SIG-M5 (cell line): ENCODE measurements around the gene ZNF549.
A peak's percentile ranks its signal among the peaks of the same experiment; 100 is the strongest.

Experiments
- DNase-seq: peaks from one replicate; lab custom pipeline; 2025; lab: John Stamatoyannopoulos, UW

Gene ZNF549

DNA sequence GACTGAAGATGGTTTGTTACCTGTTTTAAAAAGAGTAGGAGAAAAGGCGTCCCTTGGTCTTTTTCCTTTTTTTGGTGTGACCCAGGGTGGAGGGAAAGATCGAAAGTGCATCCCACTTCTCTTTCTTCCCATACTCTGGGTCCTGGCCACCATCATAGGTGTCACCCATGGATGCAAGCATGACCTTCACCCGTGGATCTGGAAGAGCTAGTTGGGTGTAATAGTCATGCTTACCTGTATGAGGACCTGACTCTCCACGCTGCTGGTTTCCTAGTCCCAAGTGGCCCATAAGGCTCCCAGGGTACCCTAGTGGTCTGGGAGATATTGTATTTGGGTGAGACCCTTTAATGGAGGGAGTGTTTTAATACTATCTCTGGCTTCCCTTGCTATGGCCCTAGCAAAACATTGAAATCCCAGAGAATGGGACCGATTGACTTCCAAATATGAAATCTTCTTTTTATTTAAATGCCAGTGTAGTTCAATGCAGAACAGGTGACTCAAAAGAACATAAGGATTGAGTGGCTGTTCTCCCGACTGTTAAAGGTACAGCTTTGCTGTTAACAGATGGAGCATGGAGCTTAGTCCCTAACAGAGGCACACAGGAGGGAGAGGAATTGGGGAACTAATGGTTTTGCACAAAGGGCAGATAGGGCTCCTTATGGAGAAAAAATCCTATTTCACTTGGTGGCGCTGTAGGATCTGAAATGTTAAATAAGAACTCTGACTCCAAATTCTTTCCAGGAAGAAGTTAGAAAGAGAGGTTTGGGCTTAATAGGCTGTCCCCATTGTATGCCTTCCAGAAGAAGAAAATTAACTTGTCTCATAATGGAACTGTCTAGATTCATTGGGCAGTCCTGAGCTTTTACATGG lies 39.5 kb downstream of the ZNF549 start:
- no peak for DNase-seq

DNA sequence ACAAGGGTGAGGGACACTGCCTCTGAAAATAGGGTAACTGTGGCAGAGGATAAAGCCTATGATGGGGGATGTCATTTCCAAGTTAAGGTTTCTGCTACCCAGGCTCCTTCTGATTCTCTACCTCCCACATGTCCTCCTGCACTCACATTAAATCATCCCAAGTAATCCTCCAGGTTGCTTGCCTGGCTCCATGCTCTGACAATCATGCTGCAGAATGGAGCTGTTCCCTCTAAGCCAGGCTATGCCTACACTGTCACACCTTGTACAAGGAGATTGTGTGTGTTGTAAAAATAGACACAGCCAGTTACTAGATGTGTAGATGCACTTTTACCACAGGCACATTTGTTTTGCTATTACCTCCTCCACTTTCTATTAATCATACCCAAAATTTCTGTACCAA lies 43.6 kb downstream of the ZNF549 start:
- DNase-seq, result no peak

DNA sequence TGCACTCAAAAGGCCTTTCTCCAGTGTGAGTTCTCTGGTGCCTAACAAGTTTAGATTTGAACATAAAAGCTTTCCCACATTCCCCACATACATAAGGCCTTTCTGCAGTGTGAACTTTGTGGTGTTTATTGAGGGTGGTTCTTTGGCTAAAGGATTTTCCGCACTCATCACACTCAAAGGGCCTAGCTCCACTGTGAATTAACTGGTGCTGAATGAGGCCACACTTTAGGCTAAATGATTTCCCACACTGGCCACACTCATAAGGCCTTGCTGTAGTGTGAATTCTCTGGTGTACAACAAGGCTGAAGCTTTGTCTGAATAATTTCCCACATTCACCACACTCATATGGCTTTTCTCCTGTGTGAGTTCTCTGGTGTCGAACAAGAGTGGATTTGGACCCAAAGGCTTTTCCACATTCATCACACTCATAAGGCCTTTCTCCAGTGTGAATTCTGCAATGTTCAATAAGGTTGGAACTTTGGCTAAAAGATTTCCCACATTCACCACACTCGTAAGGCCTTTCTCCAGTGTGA lies 45.3 kb downstream of the ZNF549 start:
- DNase-seq, result no peak

DNA sequence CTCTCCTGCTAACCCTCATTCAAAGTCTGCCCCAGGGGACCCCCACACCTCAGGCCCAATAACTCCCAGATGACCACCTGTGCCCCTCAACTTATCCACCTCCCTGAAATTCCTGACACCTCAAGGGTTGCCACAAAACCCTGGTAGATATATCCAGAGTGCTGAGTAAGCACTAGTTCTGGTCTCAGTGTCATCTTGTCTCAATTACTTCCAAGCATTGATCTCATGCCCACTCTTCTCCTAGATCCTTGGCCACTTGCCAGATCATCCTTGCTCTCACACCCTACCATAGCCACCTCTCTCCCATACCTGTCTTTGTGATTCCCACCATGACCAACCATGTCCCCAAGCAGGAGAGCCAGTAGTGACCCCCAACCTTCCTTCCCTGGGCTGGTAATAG lies 49.5 kb downstream of the ZNF549 start:
- no peak for DNase-seq

DNA sequence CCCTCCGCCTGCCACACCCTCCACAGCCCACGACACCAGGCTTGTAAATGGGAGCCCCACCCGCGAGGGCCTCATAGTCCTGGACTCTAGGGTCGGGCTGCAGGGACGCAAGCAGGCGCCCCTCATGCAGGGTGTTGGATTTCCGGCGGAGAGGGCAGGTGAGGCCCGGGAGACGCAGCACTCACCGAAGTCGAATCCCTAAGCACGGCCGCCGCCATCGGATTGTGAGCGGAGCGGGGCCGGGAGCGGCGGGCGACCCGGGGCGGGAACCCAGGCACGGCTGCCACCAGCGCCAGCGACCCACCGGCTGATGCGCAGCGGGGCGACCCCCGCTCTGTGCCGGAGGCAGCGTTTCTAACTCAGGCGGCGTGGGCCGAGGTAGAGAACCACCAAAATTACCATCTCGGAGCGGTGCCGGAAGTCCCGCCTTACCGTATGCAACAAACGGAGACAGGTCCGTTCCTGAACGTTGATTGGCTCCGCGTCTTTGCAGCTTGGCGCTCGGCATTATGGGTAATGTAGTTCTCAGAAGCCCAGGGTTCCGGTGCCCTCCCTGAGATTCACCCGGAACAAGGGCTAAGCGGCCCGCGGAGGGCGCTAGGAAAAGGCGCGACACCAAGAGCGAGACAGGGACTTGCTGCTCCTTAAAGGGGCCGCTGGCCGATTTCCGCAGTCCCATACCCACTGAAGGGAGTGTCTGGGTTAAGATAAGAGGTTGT lies 51.5 kb downstream of the ZNF549 start, which contains the start of gene ZNF416:
Gene ZNF416 (minus strand): TSS at position 425 of the 719 bp plus-strand sequence. CDS start 207 bp downstream, at position 218.
- DNase-seq, result peak; percentile 79

DNA sequence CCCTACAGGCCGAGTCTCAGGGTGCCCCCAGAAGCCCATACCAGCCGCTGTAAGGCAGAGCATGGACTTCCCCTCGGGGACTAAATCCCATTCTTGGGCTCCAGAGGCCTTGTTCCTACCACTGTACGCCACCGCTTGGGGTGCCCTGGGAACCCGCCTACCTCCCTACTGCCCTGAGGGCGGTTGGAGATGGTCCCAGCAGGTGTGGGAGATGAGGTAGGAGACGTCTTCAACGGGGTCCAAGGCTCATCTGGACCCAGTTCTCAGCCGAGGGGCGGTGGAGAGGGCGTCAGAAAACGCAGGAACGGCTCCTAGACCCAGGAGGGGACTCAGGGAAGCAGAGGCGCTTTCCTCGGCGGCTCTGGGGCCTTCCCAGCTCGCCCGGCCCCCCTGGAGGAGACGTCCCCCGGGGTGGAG lies 56.0 kb downstream of the ZNF549 start:
- no peak for DNase-seq

DNA sequence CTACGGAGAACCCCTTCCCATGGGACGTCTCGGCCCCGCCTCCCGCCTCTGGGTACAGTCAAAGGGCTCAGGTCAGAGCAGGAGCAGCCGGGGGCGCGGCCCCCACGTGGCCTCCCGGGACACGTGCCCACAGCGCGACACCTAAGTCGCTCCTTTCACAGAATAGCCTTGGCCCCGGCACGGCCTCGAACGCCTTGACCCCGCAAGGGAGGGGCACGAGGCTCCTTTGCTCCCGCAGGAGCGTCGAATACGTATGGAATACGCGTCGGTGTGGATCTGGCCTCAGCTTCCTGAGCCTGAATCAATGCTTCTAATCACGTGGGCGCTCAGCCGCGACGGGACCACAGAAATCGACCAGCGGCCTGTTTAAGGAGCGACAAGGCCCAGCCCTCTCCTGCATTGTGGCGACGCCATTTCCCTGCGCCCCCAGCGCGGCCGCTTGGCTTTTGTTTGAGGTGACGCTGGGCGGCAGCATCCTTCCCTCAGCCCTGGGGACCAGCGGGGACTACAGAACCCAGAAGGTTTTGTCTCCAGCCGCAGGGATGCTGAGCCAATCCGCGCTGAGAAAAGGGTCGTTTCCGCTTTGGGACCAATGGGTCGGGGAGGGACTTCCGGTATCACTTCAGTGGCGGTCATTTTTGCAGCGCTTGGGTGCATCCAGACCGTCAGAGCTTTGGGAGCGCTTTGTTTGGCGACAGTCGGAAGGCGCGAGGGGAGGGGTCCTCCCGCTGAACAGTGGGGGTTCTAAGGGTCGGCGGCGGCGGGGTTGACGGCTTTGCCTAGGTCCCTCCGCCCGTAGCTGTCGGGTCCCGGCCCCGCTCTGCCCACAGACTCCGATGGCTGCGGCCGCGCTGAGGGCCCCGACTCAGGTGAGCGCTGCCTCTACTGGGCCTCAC lies 56.6 kb downstream of the ZNF549 start, which contains the start of gene ZIK1:
Gene ZIK1 (plus strand): TSS at position 625 of the 896 bp plus-strand sequence. CDS start 212 bp downstream, at position 837.
- no peak for DNase-seq

DNA sequence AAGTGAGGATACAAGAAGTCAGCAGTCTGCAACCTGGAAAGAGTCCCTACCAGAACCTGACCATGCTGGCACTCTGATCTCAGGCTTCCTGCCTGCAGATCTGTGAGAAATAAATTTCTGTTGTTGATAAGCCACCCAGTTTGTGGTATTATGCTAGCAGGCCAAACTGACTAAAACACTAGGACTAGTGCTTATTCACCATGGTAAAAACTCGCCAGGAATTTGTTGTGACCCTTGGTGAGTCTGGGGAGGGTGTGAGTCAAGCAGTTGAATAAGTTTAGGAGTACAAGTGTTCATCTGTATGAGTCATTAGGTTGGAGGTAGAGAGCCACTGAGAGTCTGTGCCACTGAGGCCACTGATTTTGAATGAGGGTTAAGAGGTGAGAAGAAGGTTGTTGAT lies 60.4 kb downstream of the ZNF549 start:
- no peak for DNase-seq

DNA sequence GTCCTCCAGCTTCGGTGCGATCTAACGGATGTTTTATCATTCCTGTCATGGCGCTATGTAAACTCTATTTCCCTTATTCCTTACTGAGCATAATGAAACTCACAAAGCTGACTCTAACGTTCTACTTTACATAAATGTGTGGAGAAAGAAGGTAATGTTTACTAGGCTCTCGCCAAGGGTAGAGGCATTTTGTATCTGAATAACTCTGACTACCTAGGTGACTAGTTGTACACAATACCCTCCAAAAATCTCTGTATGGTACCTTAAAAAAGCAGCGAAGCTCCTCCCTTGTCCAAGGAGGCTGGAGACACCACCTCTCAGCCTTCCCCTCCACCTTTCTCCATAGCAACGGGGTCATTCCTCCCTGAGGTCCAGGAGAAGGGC lies 72.2 kb downstream of the ZNF549 start:
- no peak for DNase-seq

DNA sequence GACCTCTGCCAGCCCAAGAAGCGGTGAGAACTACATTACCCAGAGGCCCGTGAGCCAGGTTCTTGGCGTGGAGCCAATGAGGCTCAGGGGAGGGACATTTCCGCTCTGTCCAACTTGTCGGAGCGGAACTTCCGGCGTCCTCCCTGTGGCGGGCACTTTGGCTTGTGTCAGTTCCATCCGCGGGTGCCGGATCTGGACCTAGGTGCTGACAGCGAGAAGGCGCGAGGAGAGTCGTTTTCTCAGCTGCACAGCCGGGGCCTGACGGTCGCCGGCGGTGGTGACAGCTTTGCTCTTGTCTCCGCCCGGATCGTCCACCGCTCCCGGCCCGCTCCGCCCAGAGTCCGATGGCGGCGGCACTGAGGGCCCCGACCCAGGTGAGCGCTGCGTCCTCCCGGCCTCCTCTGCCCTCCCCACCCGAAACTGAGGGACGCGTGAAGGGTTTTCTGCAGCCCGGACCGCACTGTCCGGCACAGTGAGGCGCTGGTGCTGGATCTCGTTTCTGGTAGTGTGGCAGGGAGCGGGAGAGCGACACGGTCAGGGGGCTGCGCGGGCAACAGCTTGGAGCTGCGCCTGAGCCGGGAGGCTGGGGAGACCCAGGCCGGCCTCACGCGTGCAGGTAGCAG lies 72.7 kb downstream of the ZNF549 start, which contains the start of gene ZNF530:
Gene ZNF530 (plus strand): TSS at position 125 of the 623 bp plus-strand sequence. CDS start 4,461 bp downstream, outside the sequence.
- DNase-seq, result peak; percentile 5

DNA sequence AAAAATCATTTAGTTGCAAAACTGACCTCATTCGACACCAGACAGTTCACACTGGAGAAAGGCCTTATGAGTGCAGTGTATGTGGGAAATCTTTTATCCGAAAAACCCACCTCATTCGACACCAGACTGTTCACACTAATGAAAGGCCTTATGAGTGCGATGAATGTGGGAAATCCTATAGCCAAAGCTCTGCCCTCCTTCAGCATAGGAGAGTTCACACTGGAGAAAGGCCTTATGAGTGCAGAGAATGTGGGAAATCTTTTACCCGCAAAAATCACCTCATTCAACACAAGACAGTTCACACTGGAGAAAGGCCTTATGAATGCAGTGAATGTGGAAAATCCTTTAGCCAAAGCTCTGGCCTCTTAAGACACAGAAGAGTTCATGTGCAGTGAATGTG lies 79.8 kb downstream of the ZNF549 start:
- DNase-seq, result no peak
